Measurements from ENCODE around the gene PDE4B.

PDE4B gene

DNA sequence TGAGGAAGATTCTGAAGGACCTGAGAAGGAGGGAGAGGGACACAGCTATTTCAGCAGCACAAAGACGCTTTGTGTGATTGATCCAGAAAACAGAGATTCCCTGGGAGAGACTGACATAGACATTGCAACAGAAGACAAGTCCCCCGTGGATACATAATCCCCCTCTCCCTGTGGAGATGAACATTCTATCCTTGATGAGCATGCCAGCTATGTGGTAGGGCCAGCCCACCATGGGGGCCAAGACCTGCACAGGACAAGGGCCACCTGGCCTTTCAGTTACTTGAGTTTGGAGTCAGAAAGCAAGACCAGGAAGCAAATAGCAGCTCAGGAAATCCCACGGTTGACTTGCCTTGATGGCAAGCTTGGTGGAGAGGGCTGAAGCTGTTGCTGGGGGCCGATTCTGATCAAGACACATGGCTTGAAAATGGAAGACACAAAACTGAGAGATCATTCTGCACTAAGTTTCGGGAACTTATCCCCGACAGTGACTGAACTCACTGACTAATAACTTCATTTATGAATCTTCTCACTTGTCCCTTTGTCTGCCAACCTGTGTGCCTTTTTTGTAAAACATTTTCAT lies 579.9 kb downstream of the PDE4B start:
- no peak for DNase-seq

DNA sequence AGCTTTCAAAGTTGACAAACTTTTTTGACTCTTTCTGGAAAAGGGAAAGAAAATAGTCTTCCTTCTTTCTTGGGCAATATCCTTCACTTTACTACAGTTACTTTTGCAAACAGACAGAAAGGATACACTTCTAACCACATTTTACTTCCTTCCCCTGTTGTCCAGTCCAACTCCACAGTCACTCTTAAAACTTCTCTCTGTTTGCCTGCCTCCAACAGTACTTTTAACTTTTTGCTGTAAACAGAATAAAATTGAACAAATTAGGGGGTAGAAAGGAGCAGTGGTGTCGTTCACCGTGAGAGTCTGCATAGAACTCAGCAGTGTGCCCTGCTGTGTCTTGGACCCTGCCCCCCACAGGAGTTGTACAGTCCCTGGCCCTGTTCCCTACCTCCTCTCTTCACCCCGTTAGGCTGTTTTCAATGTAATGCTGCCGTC lies 580.5 kb downstream of the PDE4B start:
- no peak for DNase-seq

DNA sequence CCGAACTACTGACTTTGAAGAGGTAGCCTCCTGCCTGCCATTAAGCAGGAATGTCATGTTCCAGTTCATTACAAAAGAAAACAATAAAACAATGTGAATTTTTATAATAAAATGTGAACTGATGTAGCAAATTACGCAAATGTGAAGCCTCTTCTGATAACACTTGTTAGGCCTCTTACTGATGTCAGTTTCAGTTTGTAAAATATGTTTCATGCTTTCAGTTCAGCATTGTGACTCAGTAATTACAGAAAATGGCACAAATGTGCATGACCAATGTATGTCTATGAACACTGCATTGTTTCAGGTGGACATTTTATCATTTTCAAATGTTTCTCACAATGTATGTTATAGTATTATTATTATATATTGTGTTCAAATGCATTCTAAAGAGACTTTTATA lies 581.5 kb downstream of the PDE4B start:
- no peak for DNase-seq

DNA sequence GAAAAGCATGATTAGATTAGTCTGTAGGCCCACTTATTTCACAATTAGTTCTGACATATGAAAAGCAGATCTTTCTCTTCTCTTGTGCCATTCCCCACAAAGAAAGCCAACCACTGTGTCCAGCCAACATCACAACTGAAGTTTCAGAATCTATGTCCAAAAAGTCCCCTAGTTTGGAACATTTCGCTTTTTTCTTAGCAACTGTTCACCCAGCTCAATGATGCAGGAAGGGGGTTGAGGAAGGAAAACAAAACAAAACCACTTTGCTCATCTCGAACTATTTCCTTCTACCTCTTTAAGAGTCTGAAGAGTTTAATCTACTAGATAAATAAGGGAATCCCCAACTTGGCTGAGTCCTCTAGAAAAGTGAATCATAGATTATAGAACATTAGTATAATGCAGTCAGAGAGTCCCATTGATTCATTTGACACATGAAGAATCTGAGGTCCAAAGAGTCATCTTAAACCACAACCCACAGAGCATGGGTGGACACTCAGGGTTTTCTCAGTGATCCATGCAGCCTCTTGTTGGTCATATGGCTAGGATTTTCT lies 581.9 kb downstream of the PDE4B start:
- DNase-seq = peak; percentile 56 to 75

DNA sequence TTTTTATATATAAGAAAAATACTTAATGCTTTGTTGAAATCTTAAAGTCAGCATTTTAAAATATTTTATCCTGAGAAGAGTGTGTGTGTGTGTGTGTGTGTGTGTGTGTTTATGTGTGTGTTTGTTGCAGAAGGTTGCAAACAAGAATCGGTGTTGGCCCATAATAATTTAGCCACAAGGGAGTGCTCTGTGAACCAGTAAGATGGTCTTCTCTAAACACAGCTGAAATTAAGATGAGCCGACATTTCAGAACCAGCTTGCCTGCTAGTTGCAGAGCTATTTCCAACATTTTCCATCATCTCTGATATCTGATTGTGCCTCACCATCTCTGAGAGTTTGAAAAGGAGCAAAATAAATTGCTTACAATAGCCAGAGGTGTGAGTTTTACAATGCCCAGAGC lies 582.4 kb downstream of the PDE4B start:
- DNase-seq = no peak

DNA sequence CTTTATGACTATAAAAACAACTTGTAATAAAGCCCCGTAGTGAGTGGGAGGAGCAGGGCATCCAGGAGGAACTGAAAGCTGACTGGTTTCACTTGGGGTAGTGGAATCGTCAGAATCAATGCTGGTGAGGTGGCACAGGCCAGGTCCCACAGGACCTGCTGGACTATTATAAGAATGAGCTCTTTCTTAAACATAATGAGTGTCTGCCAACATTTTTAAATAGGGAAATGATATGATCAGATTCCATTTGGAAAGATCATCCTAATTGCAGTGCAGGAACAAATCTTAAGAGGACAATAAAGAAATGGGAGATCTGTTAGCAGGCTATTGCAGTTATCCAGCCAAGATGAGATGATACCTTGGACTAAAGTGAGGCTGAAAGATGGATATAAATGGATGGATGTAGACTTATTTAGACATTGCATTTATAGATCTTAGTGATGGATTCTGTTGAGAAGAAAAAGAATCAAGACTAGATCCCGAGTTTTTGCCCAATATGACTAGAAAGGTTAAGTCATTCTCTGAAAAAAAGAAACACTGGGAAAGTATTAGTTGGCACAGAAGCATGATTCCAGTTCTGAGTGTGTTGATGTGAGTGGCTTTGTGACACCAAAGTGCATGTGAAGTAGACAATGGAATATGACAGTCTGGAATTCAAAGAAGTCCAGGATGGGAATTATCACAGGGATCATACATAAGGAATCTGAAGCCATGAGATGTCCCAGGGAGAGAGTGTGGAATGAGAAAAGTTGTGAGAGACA lies 587.9 kb downstream of the PDE4B start:
- DNase-seq = peak; percentile 37 to 82

DNA sequence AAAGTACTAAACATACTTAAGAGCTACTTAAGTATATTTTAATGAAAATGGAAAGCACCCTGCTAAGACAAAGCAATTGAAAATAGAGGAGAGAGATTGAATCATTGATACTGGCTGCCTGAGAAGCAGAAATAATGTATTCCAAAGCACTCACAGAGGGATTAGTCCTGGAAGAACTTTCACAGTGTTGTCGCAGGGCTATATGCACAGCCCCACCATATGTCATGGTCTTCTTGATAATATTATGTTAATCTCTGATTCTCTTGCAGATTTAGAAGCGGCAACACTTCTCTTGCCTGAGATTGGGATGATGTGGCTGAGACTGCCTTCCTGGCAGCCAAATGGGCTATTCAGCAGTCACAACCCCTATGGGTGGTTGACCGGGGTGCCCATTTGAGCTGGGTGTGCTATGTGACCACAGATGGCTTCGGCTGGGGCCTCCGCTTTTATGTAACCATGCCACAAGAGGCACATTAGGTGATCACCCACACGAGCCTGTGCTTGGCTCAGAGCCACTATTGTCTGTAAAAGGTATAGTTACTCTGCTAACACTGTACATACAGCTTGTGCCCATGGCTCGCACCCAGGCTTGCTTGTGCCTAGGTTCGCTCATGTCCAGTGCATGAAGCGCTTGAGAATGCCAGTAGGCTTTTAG lies 589.1 kb downstream of the PDE4B start:
- DNase-seq = no peak

DNA sequence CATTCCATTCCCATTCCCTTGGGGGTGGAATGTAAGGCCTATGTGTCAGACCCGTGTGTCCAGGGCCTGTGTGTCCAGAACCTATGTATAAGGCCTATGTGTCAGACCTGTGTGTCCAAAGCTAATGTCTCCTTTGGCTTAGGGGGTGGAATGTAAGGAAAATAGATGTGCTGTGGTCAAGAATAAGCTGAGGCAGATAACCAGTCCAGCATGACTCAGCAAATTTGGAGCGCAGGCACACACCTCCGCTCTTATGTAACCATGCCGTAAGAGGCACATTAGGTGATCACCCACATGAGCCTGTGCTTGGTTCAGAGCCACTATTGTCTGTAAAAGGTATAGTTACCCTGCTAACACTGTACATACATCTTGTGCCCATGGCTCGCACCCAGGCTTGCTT lies 590.5 kb downstream of the PDE4B start:
- no peak for DNase-seq

DNA sequence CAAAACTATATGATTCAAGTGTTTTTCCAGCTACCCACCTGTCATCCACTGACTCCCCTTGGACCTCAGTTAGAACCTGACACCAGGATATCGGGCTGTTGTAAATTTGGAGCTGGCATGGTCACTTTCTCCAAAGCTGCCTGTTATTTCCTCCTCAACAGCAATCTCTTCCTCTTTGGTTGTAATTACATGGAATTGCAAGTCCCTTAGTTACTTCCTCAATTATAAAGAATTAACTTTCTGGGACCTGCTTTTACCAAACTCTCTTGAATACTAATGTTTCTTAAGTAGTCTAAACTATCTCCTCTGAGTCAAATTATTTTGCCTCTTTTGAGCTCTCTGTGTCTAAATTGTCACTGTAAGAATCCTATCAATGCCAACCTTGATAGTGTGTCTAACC lies 590.9 kb downstream of the PDE4B start:
- DNase-seq = no peak

DNA sequence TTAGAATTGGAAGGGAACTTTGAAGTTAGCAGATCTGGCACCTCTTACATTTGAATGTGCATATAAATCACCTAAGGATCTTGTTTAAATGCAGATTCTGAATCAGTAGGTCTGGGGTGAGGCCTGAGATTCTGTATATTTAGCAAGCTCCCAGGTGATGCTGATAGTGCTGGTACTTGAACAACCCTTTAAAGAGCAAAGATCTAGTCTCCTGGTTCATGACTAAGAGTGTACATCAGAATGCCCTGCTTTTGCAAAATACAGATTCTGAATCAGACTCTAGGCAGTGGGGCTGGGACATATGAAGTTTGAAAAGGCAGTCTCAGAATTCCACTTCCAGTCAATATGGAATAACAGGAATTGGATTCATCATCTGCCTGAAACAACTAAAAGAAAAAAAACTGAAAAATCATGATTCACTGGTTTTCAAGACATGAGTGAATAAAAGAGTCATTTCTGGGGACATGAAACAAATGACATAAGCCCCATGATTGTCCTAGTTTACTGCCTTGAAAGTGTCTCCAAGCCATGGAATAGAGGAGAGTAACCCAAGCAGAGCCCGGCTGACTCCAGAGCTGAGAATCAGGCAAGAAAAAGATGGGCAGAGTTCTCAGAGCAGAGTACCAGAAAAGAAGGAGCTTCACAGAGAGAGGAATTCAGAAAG lies 591.7 kb downstream of the PDE4B start:
- DNase-seq = no peak

DNA sequence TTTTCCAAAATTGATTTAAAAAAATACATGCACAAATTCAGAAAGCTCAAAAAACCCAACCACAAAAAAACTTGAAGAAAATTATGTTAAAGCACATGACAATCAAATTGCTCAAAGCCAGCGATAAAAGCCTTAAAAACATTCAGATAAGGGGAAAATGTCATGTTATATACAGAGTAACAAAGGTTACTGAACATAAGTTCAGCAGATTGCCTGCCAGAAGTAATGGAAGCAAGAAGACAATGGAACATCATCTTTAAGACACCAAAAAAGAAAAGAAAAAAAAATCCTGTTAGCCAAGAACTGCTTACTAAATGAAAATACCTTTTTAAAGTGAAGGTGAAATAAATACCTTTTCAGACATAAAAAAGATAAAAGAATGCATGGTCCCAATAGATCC lies 594.0 kb downstream of the PDE4B start:
- no peak for DNase-seq

DNA sequence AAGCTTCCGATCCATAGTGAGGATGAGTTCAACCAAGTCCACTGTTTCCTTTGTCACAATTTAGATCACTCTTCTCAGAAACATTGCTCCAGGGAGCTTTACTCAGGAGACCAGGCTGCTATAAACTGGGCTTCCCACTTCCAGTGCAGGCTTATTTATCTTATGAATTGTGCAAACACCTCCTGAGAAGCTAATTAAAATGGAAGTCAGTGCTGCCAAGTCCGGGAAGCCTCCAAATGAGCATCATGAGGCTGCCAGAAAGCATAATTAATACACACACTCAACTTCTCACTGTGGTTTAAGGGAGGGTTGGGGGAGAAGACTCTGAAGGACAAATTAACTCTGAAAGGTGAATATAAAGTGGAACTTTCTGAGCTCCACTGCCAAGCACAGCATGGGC lies 596.2 kb downstream of the PDE4B start:
- DNase-seq = no peak

DNA sequence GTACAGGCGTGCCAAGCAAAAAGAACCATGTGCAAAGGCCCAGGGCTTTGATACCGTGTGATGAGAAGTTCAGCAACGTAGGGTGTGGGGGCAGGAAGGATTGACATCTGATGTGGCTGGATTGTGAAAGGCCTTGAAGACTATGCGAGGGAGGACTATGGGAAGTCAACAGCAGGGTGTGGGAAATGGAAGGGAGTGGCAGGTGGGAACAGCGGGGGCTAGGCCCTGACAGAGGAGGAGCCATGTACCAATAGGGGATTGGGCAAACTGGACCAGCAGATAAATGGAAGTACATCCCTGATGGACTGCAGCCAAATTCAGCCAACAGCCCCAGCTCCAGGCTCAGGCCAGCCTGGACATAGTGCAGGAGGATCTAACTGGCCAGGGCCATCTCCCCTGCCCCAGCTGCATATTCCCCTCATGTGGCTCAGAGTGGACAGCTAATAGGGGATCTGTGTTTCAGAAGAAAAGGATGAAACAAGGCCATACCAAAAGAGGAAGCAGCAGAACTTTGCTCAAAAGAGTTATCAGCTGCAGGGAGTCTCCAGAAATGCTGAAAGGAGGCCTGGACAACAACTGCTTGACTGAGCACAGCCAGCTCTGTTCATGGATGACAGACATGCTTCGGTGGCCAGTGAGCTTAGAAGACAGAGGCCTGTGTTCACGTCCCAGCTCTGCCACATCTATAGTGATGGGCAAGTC lies 601.0 kb downstream of the PDE4B start:
- DNase-seq = peak in 1 of 2 donors; percentile 32

DNA sequence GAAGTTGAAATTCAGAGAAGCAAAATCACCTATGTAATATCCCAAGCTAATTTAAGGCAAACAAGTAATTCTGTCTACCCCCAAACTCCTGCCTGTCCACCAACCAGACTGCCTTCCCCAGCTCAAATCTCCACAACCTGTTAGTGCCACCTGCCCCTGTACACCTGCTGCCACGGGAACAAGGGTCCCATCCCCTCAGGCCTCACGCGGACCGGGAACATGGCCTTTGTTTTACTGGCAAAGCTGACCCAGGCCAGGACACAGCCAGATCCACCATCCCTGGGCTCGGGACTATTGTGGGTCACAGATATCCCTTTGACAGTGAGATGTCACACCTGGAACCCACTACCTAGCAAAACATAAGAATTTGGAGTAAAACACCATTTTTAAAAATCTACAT lies 601.9 kb downstream of the PDE4B start:
- no peak for DNase-seq

DNA sequence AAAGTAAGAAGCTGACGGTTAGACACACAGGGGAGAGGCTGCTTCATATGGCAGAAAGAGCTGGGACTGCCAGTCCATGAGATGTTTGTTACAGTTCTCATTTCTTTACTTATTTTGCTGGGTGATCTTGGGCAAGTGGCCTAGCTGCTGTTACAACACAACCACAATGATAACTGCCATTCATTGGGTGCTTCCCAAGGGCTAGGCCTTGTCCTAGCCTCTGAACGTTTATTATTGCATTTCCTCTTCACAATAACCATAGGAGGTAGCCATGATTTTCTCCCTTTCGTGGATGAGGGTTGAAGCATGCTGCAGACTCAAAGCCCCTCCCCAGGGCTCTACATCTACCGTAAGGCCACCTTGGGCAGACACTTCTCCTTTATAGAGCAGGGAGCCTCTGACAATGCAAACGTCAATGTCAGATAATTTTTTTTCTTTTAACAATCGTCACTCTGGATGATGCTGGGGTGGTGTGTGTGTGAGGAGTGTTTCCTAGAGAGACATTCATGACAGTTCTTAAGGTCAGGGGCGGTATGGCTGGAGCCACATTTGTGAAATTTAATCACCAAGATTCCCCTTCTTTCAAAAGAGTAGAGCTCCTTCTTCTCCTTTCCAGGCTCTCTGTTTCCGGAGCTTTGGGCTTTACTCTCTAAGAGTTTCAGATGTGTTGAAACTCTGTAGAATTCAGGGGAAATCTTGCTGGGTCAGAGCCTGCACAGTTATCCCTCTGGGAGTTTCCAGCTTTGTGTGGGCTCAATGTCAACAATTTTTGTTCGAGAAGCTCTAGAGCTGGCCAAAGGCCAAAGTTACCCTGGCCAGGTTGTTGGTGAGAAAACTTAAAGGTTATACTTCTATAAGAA lies 602.7 kb downstream of the PDE4B start:
- DNase-seq = peak in 1 of 2 donors; percentile 68

DNA sequence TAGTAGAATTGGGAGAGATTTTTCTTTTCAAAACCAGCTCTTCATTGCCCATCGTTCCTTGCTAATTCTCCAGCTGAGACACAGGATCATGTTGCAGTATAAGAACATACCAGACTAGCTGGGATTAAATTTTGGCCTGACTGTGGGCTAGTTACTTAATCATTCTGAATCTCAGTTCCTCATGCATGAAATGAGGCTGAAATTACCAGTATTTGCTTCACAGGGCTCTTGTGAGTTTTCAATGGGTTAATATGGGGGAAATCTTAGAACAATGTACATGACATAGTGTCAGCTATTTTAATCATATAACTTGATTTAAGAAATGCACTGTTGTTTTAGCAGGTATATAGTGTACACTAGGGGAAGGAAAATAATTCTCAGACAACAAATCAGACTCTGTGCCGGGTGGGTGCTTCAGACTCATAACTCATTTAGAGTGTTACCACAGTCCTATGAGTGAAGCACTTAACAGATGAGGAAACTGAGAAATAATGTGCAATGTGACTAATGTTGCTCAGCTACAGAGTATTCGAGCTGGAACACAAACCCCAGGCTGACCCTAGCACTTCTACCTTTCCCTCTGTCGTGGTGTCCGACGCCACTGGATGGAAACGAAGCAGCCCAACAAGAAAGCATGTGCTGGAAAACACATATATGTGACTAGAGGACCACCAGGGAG lies 603.7 kb downstream of the PDE4B start:
- DNase-seq = no peak

DNA sequence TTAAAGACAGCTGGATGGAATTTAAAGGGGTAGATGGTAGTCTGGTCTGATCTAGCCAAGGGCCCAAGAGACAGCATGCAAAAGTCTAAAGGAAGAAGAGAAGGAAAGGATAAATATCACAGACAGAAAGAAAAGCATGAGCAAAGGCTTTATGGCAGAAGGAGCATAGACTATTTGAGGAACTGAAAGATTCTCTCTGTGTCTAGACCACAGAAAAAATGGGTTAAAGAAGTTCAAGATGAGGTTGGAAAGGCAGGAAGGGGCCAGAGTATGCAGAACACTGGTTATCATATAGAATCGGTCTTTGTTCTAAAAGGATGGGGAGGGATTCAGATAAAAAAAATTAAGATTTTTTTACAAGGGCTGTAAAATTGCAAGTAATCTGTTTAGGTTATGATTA lies 604.5 kb downstream of the PDE4B start:
- DNase-seq = no peak

DNA sequence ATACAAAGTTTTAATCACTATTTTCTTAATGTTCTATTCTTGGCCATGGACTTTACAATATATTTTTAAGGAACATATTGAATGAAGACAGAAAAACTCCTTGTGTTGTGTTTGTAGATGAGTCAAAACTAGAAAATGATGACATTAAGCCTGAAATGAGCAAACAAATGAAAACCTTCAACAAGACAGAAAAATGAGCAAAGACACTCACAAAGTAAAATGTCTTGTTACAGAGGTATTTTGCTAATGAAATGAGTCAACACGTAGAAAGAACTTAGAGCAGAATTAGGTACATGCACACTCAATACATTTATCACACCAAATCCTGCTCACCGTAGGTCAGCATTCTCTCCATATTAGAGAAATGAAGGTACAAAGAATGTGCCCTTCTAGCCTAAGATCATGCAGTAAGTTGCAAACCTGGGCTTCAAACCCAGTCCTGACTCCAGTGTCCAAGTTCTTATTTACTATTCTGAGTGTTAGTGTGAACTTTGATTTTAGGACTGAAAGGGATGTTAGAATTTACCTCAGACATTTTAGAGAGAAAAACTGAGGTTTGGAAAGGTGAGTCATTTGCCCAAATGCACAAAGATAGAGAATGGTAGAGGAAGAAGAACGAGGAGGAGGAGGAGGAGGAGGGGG lies 607.3 kb downstream of the PDE4B start:
- no peak for DNase-seq

DNA sequence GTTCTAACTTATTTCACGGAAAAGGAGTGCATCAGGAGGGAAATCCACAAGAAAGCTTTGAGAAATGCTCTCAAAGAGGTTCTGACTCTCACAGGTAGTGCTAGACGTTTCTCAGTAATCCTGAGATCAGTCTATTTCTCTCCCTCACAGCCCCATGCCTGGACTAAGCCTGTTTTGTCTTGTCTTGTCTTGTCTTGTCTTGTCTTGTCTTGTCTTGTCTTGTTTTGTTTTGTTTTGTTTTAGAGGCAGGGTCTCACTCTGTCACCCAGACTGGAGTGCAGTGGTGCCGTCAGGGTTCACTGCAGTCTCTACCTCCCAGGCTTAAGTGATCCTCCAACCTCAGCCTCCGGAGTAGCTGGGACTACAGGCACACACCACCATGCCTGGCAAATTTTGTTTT lies 608.0 kb downstream of the PDE4B start:
- no peak for DNase-seq

DNA sequence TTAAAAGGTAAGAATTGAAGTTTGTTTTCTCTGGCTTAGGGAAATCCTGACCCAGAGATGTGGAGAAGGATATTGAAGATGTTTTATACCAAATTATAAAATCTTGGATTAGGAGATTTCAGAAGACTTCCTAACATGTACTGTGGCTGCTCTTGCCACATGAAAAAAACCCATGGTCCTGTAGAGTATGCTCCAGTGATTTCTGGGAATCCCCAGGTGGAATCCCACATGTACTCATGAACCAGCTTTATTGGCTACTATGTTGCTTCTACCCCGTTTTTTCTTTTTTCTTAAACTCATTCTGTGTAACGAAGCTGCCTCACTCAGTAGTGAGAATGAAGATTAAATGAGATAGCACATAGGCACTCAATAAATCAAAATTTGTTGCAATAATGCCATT lies 608.5 kb downstream of the PDE4B start:
- no peak for DNase-seq

DNA sequence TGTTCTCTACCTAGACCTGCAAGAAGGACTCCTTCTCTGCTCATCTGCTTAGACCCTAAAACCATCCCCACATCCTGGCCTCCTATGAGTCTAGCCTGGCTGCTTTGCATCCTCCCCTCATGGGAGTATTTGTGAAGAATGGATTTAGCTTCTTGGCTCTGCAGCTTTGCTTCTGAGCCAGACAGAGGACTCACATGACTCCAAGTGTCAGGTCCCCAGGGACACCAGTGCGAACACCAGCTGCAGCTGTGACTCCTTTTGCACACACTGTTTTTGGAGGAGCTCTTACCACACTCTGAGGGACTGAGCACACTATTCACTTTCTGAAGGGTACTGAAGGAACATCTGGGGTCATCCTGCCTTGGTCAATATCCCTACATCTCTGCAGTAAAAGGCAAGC lies 609.5 kb downstream of the PDE4B start:
- peak in 1 of 2 donors; percentile 79 for DNase-seq

Data from CD4-positive, alpha-beta T cell treated with Interleukin-4 for 1 hour (primary cell).